GM13976 (cell line): Measurements from ENCODE around the gene PRSS57.

Experiments
- DNase-seq: peaks from one replicate; pipeline ENCODE4 v3.0.0; 2012; ENCODE audit warnings: low spot score
- in situ Hi-C: fragments of 300-500 bp; cut with MboI; formaldehyde crosslinking; loops from one replicate; pipeline ENCODE4 v1.12.0; 2022; ENCODE audit warnings: low sequenced_read_pairs, mixed read lengths, inconsistent platforms; ENCODE audit not compliant: unreplicated experiment
- TF ChIP-seq, protein P1 (sequence below): IDR thresholded peaks from 2 replicates; pipeline ENCODE4 v1.5.1; 2012; ENCODE audit warnings: borderline replicate concordance, mild to moderate bottlenecking; ENCODE audit not compliant: insufficient read depth; ENCODE audit errors: extremely low read depth, missing control alignments, control extremely low read depth

The PRSS57 gene

DNA sequence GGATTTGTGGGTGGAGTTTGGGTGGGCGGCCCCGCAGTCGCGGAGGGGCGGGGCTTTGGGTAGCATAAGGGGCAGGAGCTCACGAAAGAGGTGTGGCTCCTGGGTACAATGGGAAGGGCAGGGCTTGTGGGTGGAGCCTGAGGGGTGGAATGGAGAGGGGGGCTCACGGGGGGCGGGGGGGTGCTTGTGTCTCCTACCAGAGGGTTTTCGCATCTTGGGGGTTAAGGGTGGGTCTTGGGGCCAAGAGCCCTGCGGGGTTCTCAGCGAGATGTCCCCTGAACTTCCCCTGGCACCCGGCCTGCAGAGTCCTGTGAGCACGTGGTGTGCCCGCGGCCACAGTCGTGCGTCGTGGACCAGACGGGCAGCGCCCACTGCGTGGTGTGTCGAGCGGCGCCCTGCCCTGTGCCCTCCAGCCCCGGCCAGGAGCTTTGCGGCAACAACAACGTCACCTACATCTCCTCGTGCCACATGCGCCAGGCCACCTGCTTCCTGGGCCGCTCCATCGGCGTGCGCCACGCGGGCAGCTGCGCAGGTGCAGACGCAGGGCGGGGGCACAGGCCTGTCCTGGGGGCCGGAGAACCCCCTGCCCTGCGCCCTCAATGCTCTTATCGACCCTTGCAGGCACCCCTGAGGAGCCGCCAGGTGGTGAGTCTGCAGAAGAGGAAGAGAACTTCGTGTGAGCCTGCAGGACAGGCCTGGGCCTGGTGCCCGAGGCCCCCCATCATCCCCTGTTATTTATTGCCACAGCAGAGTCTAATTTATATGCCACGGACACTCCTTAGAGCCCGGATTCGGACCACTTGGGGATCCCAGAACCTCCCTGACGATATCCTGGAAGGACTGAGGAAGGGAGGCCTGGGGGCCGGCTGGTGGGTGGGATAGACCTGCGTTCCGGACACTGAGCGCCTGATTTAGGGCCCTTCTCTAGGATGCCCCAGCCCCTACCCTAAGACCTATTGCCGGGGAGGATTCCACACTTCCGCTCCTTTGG is 13.9 kb downstream of the PRSS57 start:
- TF ChIP-seq, protein P1, sequence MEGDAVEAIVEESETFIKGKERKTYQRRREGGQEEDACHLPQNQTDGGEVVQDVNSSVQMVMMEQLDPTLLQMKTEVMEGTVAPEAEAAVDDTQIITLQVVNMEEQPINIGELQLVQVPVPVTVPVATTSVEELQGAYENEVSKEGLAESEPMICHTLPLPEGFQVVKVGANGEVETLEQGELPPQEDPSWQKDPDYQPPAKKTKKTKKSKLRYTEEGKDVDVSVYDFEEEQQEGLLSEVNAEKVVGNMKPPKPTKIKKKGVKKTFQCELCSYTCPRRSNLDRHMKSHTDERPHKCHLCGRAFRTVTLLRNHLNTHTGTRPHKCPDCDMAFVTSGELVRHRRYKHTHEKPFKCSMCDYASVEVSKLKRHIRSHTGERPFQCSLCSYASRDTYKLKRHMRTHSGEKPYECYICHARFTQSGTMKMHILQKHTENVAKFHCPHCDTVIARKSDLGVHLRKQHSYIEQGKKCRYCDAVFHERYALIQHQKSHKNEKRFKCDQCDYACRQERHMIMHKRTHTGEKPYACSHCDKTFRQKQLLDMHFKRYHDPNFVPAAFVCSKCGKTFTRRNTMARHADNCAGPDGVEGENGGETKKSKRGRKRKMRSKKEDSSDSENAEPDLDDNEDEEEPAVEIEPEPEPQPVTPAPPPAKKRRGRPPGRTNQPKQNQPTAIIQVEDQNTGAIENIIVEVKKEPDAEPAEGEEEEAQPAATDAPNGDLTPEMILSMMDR: no peak
- DNase-seq: peak; percentile 97
- in situ Hi-C loops: no loop called here

DNA sequence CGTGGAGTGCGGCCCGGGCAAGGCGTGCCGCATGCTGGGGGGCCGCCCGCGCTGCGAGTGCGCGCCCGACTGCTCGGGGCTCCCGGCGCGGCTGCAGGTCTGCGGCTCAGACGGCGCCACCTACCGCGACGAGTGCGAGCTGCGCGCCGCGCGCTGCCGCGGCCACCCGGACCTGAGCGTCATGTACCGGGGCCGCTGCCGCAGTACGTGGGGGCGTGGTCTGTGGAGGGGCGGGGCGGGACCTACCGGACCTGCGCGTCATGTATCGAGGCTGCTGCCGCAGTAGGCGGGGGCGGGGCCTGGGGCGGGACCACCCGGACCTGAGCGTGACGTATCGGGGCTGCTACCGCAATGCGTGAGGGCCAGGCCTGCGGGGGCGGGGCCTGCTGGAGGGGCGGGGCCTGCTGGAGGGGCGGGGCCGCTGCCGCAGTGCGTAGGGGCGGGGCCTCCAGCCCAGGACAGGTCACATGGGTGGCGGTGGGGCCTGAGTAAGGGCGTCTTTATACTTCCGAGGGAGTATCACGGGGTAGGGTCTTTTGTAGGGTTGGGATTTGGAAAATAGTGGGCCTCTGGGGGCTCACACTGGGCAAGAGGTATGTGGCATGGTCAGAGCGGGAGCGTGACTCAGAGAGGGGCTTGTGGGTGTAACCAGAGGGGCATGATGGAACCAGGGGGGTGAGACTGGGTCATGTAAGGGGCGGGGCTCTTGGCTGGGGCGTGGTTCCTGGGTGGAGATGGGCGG is 14.8 kb downstream of the PRSS57 start:
- peak; percentile 100 for DNase-seq
- in situ Hi-C loops: no loop called here
- TF ChIP-seq, protein P1: peak; percentile 74

DNA sequence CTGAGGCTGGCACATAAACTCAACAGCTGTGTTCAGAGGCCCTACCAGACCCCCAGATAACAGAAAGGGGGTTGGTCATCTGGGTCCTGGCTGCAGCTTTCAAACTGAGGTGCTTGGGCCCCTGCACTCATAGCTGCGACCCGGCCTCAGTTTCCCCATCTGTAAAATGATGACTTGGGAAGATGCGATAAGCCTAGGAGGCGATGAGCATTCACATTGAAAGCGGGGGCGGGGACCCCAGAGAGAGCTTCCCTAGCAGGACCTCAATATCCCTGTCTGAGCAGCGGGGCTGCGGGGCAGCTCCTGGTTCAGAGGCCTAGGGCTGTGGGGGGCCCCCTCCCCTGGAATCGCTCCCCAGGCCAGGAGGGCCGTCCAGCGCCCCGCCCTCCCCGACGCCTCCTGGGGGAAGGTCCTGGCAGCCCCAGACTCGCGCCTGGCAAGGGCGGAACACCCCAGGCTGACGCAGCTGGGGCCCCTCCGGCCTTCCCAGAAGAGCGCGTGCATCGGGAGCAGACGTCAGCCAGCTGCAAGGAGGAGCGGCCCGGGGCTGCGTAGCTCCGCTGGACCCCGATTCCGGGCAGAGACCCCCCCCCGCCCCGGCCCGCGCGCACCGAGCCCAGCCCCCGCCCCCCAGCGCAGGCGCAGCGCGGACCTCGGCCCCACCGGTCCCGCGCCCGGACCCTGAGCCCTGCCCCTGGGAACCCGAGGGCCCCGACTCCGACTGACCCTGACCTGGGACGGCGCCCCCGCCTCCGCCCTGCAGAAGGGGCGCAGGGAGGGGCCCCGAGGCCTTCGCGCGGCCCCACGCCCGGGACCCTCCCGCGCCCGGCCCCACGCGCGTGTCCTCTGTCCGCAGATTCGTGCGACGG is 15.6 kb downstream of the PRSS57 start:
- in situ Hi-C loops: no loop called here
- TF ChIP-seq, protein P1: no peak
- no peak for DNase-seq

DNA sequence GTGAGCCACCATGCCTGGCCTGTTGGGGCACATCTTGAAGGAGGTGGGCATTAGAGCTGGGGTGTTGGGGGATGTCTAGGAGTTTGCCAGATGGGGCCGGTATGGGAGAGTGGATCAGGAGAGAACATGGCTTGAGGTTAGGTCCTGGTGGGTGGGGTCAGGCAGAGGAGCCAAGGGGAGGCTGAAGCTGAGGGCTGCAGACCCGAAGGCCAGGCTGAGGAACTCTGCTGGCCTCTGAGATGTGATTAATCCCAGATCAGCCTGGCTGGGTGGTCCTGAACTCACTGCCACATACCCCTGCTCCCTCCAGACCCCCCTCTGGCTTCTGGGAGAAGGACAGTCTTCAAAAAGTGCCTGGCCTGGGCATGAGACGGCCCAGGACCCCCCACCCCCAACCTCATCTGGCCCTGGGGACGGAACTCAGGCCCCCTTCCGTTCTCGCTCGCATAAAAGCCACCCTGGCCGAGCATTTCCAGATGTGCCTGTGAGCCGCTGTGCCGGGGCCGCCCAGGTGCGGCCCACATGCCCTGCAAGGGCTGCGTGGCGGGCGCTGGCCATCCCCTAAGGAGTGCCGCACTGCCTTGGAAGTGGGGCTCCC is 16.4 kb downstream of the PRSS57 start:
- no peak for DNase-seq
- TF ChIP-seq, protein P1: no peak
- in situ Hi-C loops: no loop called here

DNA sequence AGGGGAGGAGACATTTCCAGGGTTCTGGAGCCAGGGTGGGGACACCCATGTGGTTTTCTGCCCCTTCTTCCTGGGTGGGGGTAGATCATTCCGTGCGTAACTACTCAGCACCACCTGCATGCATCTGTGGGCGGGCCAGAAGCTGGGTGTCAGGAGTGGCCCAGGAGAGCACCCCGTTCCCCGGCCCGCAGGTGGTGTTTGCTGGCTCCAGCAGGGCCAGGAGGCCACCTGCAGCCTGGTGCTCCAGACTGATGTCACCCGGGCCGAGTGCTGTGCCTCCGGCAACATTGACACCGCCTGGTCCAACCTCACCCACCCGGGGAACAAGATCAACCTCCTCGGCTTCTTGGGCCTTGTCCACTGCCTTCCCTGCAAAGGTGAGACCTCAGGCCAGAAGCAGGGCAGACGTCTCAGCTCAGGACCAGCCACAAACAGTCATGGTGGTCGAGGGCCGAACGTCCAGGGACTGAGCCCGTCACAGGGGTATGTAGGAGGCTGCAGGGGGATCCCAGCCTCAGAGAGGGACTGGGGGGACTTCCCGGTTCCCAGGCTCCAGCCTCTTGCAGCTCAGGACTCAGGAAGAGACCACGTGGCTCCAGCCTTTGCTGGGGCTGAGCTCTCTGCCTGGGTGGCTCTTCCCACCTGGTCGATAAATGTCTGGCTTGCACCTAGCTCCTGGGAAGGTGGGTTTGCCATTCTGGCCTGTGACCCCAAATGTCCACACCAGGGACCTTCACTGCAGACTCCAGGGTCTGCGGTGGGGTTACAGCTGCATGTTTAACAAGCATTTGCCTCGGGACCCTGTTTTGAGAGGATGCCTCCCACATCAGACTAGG is 17.4 kb downstream of the PRSS57 start:
- DNase-seq: no peak
- in situ Hi-C loops: no loop called here

More for the DNA sequence above, 17.4 kb downstream of the PRSS57 start:
- TF ChIP-seq, protein P1: no peak
